CD4-positive, CD25-positive, alpha-beta regulatory T cell (primary cell): ENCODE results near the gene STK38. TPM values are rescaled to one million over a fixed set of nuclear protein-coding genes. Genes with fewer than 3 reads are reported as not detected.

Source experiments
- ATAC-seq, 2 donors: fragments of 150-1000 bp; cut with Tn5 transposase; one replicate each; pipeline ENCODE4 v1.10.0; 2021; ENCODE audit warnings: low read depth in 2 of 2, moderate number of reproducible peaks in 2 of 2, moderate library complexity in 1 of 2
- DNase-seq, 3 donors: peaks; one replicate each; pipeline versions ENCODE4 v3.0.0 to v3.0.0-alpha.2; 2012 to 2022; ENCODE audit warnings: mixed read lengths in 1 of 3
- H3K27ac ChIP-seq: one replicate; pipeline ENCODE4 v1.7.0; 2013; ENCODE audit warnings: mild to moderate bottlenecking, low read length; ENCODE audit not compliant: insufficient read depth, poor library complexity, severe bottlenecking
- H3K27me3 ChIP-seq: one replicate; pipeline ENCODE4 v1.7.0; 2013; ENCODE audit warnings: low read length; ENCODE audit not compliant: control insufficient read depth, insufficient read depth
- H3K36me3 ChIP-seq: one replicate; pipeline ENCODE4 v1.7.0; 2013; ENCODE audit warnings: mild to moderate bottlenecking, low read length, moderate library complexity; ENCODE audit not compliant: control insufficient read depth, insufficient read depth
- H3K4me1 ChIP-seq: 2 replicates; pipeline ENCODE4 v1.7.0; 2013; ENCODE audit warnings: mild to moderate bottlenecking, low read length; ENCODE audit not compliant: insufficient read depth, control insufficient read depth, poor library complexity, severe bottlenecking
- H3K4me3 ChIP-seq: one replicate; pipeline ENCODE4 v1.7.0; 2013; ENCODE audit warnings: low read depth, mild to moderate bottlenecking, low read length, moderate library complexity
- H3K9me3 ChIP-seq, 2 experiments: 1 replicate in 1 of 2; 2 replicates in 1 of 2; pipeline ENCODE4 v1.7.0; 2013; ENCODE audit warnings: low read length in 2 of 2, mild to moderate bottlenecking in 1 of 2, moderate library complexity in 1 of 2; ENCODE audit not compliant: control insufficient read depth in 2 of 2
- H3K27ac Mint-ChIP-seq, 3 donors: one replicate each; pipeline ENCODE4 v1.8.0; 2020 to 2022; ENCODE audit warnings: mild to moderate bottlenecking in 3 of 3, mixed read lengths in 3 of 3, moderate library complexity in 2 of 3
- H3K27me3 Mint-ChIP-seq: one replicate; pipeline ENCODE4 v1.8.0; 2022; ENCODE audit warnings: mild to moderate bottlenecking, mixed read lengths
- H3K36me3 Mint-ChIP-seq: one replicate; pipeline ENCODE4 v1.8.0; 2020; ENCODE audit warnings: mixed read lengths
- H3K4me1 Mint-ChIP-seq, 4 donors: one replicate each; pipeline ENCODE4 v1.8.0; 2020 to 2022; ENCODE audit warnings: mixed read lengths in 4 of 4, mild to moderate bottlenecking in 1 of 4
- H3K4me3 Mint-ChIP-seq, 4 donors: one replicate each; pipeline ENCODE4 v1.8.0; 2020 to 2022; ENCODE audit warnings: mild to moderate bottlenecking in 4 of 4, mixed read lengths in 4 of 4, moderate library complexity in 3 of 4
- H3K9me3 Mint-ChIP-seq, 7 donors: one replicate each; pipeline ENCODE4 v1.8.0; 2020 to 2022; ENCODE audit warnings: mixed read lengths in 7 of 7, mild to moderate bottlenecking in 3 of 7, moderate library complexity in 2 of 7
- polyA plus RNA-seq, 4 donors: library from polyadenylated mRNA; unstranded; fragments of 300-500 nt; fragmentation: Illumina TruSeq; gene quantifications; one replicate each; pipeline ENCODE4 v1.2.3, GENCODE V29; 2021
- total RNA-seq: library from RNA; stranded (reverse); gene quantifications from one replicate; pipeline ENCODE4 v1.2.3, GENCODE V29; 2022

The STK38 gene
- total and polyA plus RNA-seq, 5 donors from 2014 or later: 92.8 to 126 (median 106) TPM

DNA sequence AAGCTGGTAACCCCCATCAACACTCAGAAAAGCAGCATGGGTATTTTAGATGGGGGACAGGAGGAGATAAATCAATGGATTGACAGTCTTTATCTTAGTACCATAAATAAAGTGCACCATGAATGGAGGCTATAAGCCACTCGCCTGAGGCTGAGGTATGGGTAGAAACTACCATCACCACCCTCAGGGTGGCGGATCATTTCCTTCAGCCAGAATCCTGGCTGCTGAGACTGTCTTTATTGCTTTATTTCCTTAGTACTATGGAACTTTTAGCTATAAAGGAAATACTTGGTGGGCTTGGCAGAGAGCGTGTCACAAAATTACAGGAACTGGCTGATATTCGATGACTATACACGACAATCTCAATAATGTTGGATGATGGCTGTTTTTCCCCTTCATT, 52.2 kb downstream of the STK38 start:
- H3K36me3 Mint-ChIP-seq: peaks cover 63% of the 10 kb centered on the region
- no peaks in the 10 kb centered on the region for H3K27me3 ChIP-seq
- ATAC-seq (no peak), DNase-seq (no peak)
- no peaks in the 10 kb centered on the region for H3K9me3 Mint-ChIP-seq
- peaks cover 13% of the 10 kb centered on the region for H3K4me1 ChIP-seq
- no peak overlapping the region for H3K27ac Mint-ChIP-seq
- no peaks in the 10 kb centered on the region for H3K9me3 ChIP-seq
- no peak overlapping the region for H3K4me3 Mint-ChIP-seq
- no peaks in the 10 kb centered on the region for H3K27me3 Mint-ChIP-seq
- H3K4me3 ChIP-seq: no peak overlapping the region
- H3K27ac ChIP-seq: no peak overlapping the region
- H3K36me3 ChIP-seq: peaks cover 83% of the 10 kb centered on the region
- peaks cover 0 to 37% (median 26%) of the 10 kb centered on the region in 4 donors for H3K4me1 Mint-ChIP-seq

DNA sequence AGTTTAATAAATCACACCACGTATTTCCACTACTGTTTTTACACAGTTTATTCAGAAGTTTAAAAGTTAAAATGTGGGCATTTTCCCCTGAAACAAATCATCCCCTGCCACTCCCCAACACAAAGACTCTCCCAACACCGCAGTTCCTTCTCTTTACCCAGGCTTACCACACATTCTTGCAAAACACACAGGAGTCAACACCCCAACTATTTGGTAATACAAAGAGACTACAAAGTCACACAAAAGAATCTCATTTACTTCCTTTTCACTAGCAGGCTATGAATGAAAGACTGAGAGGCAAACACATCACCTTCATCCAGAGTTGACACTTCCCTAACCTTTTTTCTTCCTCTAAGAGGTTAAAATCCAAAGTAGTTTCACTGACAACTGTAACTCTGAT, 53.4 kb downstream of the STK38 start:
- ATAC-seq (no peak), DNase-seq (no peak)
- H3K36me3 Mint-ChIP-seq: peaks cover 63% of the 10 kb centered on the region
- no peak overlapping the region for H3K4me3 Mint-ChIP-seq
- Histone ChIP-seq H3K4me1 (peaks cover 13% of the 10 kb centered on the region), H3K9me3 (no peaks in the 10 kb centered on the region), H3K36me3 (peaks cover 75% of the 10 kb centered on the region), H3K27me3 (no peaks in the 10 kb centered on the region), H3K27ac (peak overlapping the region; percentile 52), H3K4me3 (peak overlapping the region; percentile 24)
- peaks cover under 1 to 38% (median 27%) of the 10 kb centered on the region in 4 donors for H3K4me1 Mint-ChIP-seq
- no peaks in the 10 kb centered on the region for H3K9me3 Mint-ChIP-seq
- peak overlapping the region; percentile 33 to 93 (median 81) for H3K27ac Mint-ChIP-seq
- H3K27me3 Mint-ChIP-seq: no peaks in the 10 kb centered on the region

DNA sequence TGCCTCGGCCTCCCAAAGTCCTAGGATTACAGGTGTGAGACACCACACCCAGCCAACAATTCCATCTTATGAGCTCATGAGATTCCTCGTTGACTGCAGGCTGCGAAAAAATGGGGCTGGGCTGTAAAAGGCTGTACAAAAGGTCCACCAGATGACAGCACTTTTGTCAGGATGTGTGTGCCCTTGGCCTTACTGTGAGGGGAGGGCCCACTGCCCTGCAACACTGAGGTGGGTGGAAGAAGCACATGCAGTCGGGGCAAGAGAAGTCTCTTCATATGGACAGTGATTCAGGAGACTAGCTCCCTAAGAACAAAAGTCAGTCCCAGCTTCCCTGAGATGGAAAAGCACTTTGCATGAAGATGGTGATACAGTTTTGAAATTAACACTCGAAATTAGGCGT, 54.0 kb downstream of the STK38 start:
- peaks cover 6 to 42% (median 30%) of the 10 kb centered on the region in 4 donors for H3K4me1 Mint-ChIP-seq
- ATAC-seq: no peak
- H3K36me3 ChIP-seq: peaks cover 72% of the 10 kb centered on the region
- peaks cover 65% of the 10 kb centered on the region for H3K36me3 Mint-ChIP-seq
- no peaks in the 10 kb centered on the region for H3K9me3 Mint-ChIP-seq
- peak overlapping the region; percentile 33 to 93 (median 81) for H3K27ac Mint-ChIP-seq
- DNase-seq: no peak
- no peak overlapping the region for H3K4me3 Mint-ChIP-seq
- H3K27me3 Mint-ChIP-seq: no peaks in the 10 kb centered on the region
- no peak overlapping the region for H3K4me3 ChIP-seq
- H3K4me1 ChIP-seq: peaks cover 13% of the 10 kb centered on the region
- H3K27ac ChIP-seq: peak overlapping the region; percentile 52
- H3K9me3 ChIP-seq: no peaks in the 10 kb centered on the region
- no peaks in the 10 kb centered on the region for H3K27me3 ChIP-seq

DNA sequence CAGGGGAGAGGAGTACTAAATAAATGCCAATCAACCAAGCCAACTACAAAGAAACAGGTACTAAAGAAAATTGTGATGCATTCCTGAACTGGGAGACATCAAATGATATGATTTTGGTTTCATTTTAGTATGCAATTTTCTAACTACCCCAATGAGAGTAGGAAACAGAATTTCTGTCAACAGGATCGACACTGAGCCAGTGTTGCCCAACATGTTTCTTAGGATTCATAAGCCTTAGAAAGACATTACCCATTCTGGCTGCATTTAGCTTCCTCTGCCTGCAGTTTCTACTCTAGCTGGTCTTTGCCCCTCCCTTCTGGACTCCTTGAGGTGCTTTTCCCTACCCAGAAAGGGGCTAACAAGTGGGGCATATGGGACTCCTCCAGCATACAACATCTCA, 54.7 kb downstream of the STK38 start:
- no peaks in the 10 kb centered on the region for H3K9me3 ChIP-seq
- ATAC-seq (no peak), DNase-seq (no peak)
- H3K9me3 Mint-ChIP-seq: no peaks in the 10 kb centered on the region
- peaks cover 7 to 45% (median 30%) of the 10 kb centered on the region in 4 donors for H3K4me1 Mint-ChIP-seq
- H3K27me3 Mint-ChIP-seq: no peaks in the 10 kb centered on the region
- H3K4me3 ChIP-seq: no peak overlapping the region
- no peak overlapping the region for H3K4me3 Mint-ChIP-seq
- H3K27ac Mint-ChIP-seq: peak overlapping the region; percentile 41 to 92 (median 55)
- peaks cover 73% of the 10 kb centered on the region for H3K36me3 ChIP-seq
- peak overlapping the region; percentile 52 for H3K27ac ChIP-seq
- peaks cover 69% of the 10 kb centered on the region for H3K36me3 Mint-ChIP-seq
- H3K4me1 ChIP-seq: peaks cover 13% of the 10 kb centered on the region
- no peaks in the 10 kb centered on the region for H3K27me3 ChIP-seq

DNA sequence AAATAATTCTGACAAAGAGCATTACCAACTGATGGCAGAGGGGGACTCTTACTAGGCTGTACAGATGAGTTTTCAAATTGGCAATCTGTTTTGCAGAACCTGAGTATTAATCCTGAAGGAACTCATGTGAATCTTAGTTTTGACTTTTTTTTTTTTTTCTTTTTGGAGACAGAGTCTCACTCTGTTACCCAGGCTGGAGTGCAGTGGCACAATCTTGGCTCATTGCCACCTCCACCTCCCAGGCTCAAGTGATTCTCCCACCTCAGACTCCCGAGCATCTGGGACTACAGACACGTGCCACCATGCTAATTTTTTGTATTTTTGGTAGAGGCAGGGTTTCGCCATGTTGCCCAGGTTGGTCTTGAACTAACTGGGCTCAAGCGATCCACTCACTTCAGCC, 55.2 kb downstream of the STK38 start:
- H3K36me3 Mint-ChIP-seq: peaks cover 66% of the 10 kb centered on the region
- no peak for ATAC-seq
- no peaks in the 10 kb centered on the region for H3K9me3 Mint-ChIP-seq

DNA sequence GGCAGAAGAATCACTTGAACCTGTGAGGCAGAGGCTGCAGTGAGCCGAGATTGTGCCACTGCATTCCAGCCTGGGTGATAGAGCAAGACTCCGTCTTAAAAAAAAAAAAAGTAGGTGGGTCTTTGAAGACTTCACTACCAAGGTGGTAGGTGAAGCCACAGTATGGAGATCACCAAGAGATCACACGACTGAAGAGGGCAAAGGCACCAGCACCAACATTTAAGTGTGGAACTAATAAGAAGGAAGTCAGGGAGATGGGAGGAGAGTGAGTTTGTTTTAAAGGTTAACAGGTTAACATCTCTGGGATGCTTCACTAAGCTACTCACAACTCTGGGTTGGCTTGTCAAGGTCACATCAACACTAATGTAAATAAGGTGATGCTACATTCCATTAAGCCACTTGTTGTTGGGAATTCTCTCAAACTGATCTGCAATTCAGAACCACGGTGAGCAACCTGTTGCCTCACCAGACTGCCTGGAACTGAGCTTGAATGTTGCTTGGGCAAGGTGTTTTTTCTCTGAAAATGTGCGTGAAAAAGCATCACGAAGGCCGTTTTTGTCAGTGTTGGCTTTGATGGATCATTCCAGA, 55.8 kb downstream of the STK38 start:
- Histone ChIP-seq H3K9me3 (no peaks in the 10 kb centered on the region), H3K4me1 (peaks cover 13% of the 10 kb centered on the region), H3K4me3 (no peak overlapping the region), H3K27me3 (no peaks in the 10 kb centered on the region), H3K36me3 (peaks cover 70% of the 10 kb centered on the region), H3K27ac (no peak overlapping the region)
- Mint-ChIP-seq H3K4me3 (no peak overlapping the region), H3K36me3 (peaks cover 65% of the 10 kb centered on the region), H3K9me3 (no peaks in the 10 kb centered on the region), H3K27ac (peak overlapping the region in 1 of 3 donors; percentile 63), H3K27me3 (no peaks in the 10 kb centered on the region), H3K4me1 (peaks cover 7 to 45% (median 29%) of the 10 kb centered on the region in 4 donors)
- ATAC-seq: no peak
- DNase-seq: no peak

More for the DNA sequence above, 55.2 kb downstream of the STK38 start:
- DNase-seq: no peak
- Histone ChIP-seq H3K9me3 (no peaks in the 10 kb centered on the region), H3K36me3 (peaks cover 71% of the 10 kb centered on the region), H3K27ac (no peak overlapping the region), H3K4me3 (no peak overlapping the region), H3K4me1 (peaks cover 13% of the 10 kb centered on the region), H3K27me3 (no peaks in the 10 kb centered on the region)
- Mint-ChIP-seq H3K27me3 (no peaks in the 10 kb centered on the region), H3K4me1 (peaks cover 7 to 43% (median 29%) of the 10 kb centered on the region in 4 donors), H3K27ac (peak overlapping the region; percentile 41 to 92 (median 63)), H3K4me3 (no peak overlapping the region)

DNA sequence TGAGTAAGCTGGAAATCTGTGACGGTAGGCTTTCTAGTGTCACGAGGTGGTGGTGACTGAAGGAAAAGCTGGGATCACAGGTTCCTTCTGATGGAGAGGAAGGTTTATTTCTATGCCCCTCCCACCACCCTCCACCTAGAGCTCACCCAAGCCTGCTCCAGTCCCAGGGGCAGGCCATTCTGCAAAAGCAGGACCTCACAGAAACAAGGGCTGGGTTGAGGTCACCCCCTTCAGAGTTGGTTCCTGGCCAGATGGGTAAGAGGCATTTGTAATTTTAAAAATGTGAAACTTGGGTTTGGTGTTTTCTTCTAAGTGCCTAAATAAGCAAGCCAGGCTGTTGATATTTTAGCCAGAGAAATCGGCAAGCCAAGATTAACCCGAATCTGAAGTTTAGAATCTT, 57.9 kb downstream of the STK38 start:
- ATAC-seq: no peak
- H3K27ac Mint-ChIP-seq: no peak overlapping the region
- peaks cover 11 to 40% (median 26%) of the 10 kb centered on the region in 4 donors for H3K4me1 Mint-ChIP-seq
- peaks cover 63% of the 10 kb centered on the region for H3K36me3 Mint-ChIP-seq
- H3K9me3 ChIP-seq: no peaks in the 10 kb centered on the region
- peaks cover 8% of the 10 kb centered on the region for H3K4me1 ChIP-seq
- peaks cover 69% of the 10 kb centered on the region for H3K36me3 ChIP-seq
- H3K27ac ChIP-seq: no peak overlapping the region
- H3K27me3 ChIP-seq: no peaks in the 10 kb centered on the region
- no peak overlapping the region for H3K4me3 Mint-ChIP-seq
- no peak overlapping the region for H3K4me3 ChIP-seq
- DNase-seq: no peak
- H3K9me3 Mint-ChIP-seq: no peaks in the 10 kb centered on the region
- no peaks in the 10 kb centered on the region for H3K27me3 Mint-ChIP-seq

DNA sequence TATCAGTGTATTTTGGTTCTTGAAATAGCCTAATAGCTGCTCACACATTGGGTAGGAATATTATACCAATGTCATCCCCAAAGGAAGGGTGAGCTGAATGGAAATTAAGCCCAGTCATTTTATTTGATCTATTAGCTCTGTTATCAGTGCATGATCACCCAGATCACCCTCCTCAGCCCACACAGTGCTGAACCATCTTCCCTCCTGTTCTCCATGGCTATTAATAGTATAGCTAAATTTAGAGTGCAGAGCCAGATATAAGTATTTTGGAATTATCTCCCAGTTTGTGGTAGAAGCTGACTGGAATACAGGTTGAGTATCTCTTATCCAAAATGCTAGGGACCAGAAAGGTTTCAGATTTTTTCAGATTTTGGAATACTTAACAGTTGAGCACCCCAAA, 59.1 kb downstream of the STK38 start:
- ATAC-seq (no peak), DNase-seq (no peak)
- Histone ChIP-seq H3K9me3 (no peaks in the 10 kb centered on the region), H3K36me3 (peaks cover 58% of the 10 kb centered on the region), H3K4me3 (no peak overlapping the region), H3K4me1 (no peaks in the 10 kb centered on the region), H3K27ac (no peak overlapping the region), H3K27me3 (no peaks in the 10 kb centered on the region)
- Mint-ChIP-seq H3K27ac (peak overlapping the region in 2 of 3 donors; percentile 58 to 69), H3K4me1 (peaks cover 12 to 30% (median 17%) of the 10 kb centered on the region in 4 donors), H3K27me3 (no peaks in the 10 kb centered on the region), H3K4me3 (no peak overlapping the region), H3K9me3 (no peaks in the 10 kb centered on the region), H3K36me3 (peaks cover 57% of the 10 kb centered on the region)
